Suppressor macrophage treated with lipopolysaccharide for 1 hour (primary cell): ENCODE data around the gene ZNF592.

Experiments used
- DNase-seq, 3 donors: peaks; one replicate each; pipeline ENCODE4 v3.0.0-alpha.2; 2020 to 2022

ZNF592 gene

DNA sequence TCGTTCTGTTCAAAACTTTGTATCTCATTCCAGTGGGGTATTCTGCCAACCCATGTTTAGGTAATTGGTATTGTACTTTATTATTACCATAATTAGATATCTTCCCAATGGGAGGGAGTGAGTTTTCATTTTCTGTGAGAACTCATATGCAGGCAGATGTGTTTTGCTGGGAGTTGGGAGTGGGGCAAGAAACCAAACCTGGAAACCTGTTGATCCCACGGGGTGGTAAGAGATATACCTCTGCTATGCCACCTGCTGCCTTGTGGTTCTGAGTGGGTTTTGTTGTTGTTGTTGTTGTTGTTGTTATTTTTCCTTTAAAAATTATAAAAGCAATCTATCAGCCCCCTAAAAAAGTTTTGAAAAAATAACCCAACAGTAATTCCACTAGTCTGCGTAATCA, 32.1 kb downstream of the ZNF592 start:
- DNase-seq, result no peak

DNA sequence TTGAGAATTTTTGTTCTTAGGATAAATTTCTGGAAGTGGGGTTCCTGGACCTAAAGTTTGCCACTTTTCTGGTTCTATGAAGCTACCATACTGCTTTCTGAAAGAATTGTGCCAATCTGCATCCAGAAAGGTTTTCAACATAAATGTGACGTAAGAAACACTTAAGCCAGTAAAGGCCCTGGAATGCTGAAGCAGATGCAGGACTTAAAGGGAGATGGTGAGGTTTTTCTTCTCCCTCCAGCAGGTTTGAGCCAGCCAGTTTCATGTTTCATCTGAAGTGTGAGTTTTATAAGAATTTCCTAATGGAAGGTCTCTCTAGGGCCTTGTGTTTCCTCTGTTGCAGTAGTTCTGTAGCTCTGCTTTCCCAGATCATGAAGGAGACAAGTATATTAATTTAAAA, 33.1 kb downstream of the ZNF592 start:
- DNase-seq, result no peak

DNA sequence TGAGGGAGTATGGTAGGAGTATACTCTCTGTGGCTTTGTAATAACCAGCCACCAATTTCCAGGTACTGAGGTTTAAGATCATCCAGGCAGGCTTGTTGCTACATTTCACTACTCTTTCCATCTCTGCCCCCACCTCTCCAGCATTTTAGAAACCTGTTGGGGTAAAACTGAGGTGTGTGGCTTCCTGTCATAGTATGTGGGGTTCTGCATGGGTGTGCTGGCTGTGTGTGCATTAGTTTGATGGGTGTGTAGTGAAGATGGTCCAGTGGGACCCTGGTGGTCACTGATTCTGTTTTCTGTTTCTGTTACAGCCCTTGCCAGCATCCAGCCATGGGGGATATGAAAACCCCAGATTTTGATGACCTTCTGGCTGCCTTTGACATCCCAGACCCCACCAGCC, 34.0 kb downstream of the ZNF592 start:
- no peak for DNase-seq

DNA sequence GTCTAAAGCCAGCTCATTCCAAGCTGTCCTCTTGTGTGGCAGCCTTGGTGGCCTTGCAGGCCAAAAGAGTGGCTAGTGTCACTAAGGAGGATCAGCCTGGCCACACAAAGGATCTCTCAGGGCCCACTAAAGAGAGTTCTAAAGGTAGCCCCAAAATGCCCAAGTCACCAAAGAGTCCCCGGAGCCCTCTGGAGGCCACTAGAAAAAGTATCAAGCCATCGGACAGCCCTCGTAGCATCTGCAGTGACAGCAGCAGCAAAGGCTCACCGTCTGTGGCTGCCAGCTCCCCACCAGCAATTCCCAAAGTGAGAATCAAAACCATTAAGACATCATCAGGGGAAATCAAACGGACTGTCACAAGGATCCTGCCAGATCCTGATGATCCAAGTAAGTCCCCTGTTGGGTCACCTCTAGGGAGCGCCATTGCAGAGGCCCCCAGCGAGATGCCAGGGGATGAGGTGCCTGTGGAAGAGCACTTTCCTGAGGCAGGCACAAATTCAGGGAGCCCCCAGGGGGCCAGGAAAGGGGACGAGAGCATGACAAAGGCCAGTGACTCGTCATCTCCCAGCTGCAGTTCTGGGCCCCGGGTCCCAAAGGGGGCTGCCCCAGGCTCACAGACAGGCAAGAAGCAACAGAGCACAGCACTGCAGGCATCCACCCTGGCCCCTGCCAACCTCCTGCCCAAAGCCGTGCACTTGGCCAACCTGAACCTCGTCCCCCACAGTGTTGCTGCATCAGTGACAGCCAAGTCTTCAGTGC, 35.3 kb downstream of the ZNF592 start:
- DNase-seq, result no peak

DNA sequence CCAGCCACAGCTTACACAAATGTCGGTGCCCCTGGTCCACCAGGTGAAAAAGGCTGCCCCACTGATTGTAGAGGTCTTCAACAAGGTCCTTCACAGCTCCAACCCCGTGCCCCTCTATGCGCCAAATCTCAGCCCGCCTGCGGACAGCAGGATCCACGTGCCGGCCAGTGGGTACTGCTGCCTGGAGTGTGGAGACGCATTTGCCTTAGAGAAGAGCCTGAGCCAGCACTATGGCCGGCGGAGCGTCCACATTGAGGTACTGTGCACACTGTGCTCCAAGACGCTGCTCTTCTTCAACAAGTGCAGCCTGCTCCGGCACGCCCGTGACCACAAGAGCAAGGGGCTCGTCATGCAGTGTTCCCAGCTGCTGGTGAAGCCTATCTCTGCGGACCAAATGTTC, 35.9 kb downstream of the ZNF592 start:
- DNase-seq, result no peak

DNA sequence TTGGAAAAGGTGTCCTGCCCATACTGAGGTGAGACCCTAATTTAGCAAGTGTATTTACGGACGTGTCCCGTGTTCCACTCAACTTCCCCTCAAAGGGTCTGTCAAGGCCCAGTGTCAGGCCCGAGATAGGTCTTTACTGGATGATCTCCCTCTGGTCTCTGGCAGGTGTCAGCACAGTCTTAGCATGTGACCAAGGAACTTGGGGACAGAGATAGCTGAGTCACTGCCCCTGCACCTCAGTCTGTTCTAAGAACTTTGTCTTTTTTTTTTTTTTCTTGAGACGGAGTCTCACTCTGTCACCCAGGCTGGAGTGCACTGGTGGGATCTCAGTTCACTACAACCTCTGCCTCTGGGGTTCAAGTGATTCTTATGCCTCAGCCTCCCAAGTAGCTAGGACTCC, 36.7 kb downstream of the ZNF592 start:
- DNase-seq, result no peak

DNA sequence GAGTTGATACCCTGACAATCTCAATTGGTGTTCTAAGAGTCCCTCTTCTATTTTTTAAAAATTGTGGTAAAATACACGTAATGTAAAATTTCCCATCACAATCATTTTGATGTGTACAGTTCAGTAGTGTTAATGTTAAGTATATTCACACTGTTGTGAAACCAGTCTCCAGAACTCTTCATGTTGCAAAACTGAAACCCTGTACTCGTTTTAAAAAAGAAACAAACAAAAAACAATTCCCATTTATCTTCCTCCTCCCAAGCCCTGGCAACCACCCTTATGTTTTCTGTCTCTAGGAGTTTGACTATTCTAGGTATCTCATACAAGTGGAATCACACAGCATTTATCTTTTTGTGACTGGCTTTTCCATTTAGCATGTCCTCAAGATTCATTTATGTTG, 40.1 kb downstream of the ZNF592 start:
- no peak for DNase-seq

DNA sequence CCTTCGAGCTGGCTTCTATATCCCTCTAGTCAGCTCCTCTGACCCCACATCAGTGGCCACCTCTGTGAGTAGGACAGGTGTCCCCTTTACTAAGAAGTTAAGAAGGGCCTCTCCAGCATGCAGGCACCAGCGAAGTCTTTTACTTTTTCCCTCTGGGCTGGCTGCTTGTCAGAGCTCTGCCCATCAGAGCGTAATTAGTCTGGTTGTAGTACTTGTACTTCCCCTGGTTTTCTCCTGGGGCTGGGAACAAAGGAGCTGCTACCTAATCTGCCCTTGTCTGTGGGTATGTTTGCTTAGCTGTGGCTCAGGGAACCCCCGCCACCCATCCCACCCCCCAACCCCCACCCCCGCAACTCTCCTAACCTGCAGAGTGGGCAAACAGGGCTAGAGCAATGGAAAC, 41.4 kb downstream of the ZNF592 start:
- no peak for DNase-seq

DNA sequence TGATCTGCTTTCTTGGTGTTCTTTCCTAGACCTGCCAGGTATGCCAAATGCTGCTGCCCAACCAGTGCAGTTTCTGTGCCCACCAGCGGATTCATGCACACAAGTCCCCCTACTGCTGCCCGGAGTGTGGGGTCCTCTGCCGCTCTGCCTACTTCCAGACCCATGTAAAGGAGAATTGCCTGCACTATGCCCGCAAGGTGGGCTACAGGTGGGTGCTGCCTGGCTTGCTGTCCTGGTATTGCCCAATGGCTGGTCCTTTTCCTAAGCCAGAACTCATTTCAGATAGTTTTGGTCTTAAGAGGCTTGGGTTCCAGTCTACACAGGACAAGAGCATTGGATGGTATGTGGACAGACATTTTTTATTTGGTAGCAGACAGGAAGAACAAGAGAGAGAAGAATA, 42.3 kb downstream of the ZNF592 start:
- no peak for DNase-seq

DNA sequence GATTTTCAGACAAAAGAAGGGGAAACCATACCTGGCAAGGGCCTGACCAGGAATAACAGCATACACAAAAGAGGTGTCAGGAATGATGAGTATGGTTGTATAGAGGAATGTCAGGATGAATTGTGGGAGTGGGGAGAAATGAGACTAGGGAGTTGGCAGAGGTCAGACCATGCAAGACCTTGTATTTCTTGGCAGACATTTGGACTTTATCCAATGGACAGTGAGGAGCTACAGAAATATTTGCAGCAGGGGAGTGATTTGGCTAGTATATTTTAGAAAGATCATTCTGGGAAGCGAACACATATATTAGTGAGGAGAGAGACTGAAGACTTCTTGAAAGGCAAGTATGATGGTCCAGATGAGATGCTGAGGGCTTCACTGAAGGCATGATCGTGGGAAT, 43.4 kb downstream of the ZNF592 start:
- no peak for DNase-seq

DNA sequence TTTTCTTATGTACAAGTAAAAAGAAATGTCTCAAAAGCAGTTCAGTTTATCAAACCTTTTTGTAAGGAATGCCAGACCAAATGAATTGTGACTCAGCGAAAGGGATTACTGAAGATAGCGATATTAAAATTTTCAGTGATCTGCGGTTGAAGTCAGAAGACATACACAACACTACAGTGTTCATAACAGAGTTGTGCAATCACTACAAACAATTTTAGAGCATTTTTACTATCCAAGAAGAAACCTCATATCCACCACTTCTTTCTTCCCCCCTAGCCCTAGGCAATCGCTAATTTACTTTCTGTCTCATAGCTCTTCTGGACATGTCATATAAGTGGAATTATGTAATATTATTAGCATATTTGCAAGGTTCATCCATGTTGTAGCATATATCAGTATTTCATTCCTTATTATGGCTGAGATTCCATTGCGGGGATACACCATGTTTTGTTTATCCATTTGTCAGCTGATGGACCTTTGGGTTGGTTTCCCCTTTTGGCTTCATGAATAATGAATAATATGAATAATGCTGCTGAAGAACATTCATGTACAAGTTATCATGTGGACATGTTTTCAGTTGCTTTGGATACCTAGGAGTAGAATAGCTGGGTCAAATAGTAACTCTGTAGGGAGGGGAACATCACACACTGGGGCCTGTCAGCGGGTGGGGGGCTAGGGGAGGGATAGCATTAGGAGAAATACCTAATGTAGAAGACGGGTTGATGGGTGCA, 45.2 kb downstream of the ZNF592 start:
- DNase-seq, result no peak

DNA sequence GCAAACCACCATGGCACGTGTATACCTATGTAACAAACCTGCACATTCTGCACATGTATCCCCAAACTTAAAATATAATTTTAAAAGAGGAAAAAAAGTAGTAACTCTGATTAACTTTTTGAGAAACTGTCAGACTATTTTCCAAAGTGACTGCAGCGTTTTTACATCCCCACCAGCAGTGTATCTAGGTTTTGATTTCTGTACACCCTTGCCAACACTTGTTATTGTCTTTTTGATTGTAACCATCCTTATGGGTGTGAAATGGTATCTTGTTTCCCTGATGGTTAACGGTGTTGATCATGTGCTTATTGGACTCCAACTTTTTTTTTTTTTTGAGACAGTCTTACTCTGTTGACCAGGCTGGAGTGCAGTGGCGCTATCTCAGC, 45.8 kb downstream of the ZNF592 start:
- DNase-seq, result no peak

DNA sequence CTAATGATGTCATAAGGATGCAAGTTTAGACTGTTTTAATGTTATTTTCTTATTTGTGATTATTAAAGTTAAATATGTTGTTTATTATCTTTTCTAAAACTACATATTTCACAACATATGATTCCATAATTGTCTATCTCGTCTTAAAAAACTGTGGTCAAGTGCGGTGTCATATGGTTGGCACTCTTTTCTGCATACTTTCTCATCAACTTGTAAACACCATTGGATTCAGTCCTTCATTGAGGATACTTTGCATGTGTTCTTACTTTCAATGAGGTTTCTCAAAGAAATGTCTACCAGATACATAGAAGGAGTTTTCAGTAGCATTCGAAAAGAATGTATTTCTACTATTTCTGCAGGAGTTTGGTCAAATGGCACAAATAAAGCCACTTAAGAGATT, 46.8 kb downstream of the ZNF592 start:
- DNase-seq, result no peak

DNA sequence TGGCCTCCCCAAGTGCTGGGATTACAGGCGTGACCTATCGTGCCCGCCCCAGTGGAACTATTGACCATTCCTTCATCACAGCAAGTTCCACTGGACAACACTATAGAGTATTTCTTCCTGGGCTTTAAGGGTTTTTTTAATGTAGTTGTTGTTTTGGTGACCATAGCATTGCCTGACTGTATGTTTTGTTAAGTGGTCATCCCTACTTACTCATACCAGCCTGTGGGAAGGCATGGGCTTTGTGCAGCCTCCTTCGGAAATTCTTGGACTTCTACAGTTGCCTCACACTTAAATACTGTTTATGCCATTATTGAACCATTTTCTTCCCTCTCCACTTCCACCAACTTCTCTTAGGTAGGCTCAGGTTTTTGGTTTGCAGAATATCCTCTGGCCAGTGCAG, 48.8 kb downstream of the ZNF592 start:
- no peak for DNase-seq

DNA sequence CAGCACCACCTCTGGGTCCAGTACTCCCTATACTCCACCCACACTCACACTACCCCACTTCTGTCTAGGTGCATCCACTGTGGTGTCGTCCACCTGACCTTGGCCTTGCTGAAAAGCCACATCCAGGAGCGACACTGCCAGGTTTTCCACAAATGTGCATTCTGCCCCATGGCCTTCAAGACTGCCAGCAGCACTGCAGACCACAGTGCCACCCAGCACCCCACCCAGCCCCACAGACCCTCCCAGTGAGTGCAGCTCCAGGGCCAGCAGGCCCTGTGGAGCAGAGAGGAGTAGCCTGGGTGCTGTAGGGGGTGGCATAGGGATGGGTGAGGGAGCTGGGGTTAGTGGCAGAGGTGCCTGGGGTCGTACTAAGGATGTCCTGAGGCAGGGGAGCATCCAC, 49.4 kb downstream of the ZNF592 start:
- no peak for DNase-seq

DNA sequence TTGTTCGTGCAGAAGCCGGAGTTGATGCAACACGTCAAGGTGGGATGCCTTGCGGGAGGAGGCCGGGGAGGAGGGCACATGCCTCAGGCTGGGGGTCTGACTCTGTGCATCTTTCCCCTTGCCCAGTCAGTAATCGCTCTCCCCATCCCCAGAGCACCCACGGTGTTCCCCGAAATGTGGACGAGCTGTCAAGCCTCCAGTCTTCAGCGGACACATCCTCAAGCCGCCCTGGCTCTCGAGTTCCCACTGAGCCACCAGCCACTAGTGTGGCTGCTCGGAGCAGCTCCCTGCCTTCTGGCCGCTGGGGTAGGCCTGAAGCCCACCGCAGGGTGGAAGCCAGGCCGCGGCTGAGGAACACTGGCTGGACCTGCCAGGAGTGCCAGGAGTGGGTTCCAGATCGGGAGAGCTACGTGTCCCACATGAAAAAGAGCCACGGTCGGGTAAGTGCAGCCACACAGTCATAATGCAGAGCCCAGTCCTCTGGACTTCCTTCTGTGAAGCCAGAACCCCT, 50.1 kb downstream of the ZNF592 start:
- DNase-seq, result no peak

DNA sequence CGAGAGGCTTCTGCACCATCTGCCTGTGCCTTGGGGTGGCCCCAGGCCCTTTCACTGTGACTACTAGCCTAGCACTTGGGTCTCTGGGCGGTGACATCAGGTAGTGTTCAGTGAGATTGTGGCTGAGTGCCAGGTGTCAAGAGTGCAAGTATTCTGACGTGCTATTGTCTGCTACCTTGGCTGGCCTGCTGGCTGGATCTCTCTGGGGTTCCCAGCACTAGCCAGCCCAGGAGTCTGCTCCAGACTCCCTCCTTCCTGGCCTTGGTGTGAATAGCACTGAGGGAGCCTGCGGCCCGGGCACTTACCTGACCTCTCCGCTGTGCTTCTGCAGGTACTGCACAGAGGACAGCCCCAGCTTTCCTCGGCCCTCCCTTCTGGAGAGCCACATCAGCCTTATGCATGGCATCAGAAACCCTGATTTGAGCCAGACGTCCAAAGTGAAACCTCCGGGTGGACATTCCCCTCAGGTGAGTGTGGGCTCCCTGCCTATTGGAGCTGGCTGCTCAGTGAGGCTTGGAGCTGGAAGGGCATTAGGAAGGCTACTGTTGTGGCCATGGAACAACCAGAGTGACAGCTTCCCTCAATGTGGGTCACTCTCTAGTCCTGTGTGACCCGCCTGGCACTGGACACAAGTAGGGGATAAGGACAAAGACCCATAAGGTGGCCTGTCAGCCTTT, 51.3 kb downstream of the ZNF592 start:
- no peak for DNase-seq

DNA sequence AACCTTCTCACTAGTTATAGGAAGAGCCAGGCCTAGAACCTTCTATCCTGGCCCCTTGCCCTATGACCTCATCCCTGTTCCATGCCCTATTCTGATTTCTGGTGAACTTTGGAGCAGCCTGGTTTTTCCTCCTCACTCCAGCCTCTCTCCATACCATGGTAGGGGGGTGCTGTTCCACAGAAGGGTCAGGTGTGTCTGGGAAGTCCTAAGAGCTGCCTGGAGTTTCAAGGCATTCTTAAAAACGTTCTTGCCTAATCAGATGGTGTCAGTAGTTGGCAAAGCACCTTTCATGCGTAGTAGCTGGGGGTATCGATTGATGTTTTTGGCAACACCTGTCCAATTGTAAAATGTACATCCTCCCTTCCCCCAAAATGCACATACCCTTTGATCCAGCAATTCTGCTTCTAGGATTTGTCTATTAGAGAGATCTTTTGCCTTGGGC, 52.0 kb downstream of the ZNF592 start:
- DNase-seq, result no peak

DNA sequence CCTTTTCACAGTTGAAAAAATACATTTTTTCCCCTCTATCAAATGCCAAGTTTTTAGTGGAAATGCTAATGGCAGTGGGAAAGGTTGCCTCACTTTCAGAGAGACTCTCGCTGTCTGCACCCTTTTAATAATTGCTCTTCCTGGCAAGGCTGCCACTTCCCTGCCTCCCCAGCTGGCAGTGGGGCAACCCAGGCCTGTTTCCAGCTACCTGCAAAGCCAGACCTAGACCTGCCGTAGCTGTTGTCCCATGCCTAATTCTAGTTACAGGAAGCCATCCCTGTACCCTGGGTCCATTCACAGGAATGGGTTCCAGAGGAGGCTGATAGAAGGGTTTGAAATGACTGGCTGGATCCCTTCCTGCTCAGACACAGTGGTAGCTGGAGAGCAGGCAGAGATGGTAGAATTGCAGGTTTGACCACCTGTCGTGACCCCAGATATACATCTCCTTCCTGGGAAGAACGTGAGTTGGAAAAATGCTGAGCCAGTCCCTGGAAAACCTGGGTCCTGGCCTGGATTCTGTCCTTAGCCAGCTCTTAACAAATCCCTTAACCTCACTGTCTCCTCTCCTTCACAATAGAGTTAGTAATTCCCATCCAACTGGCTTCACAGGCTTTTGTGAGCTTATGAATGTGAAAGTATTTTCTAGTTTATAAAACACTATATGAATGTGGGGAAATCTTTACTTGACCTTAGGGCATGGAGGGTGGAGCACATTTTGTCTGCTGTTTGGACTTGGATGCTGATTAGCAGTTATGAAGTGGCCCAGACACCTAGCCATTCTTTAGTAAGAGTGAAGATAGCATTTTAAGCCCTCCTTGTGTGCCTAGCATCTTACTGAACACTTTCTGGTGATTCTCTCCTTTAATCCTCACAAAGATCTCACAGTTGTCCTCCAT, 55.9 kb downstream of the ZNF592 start:
- DNase-seq, result no peak

DNA sequence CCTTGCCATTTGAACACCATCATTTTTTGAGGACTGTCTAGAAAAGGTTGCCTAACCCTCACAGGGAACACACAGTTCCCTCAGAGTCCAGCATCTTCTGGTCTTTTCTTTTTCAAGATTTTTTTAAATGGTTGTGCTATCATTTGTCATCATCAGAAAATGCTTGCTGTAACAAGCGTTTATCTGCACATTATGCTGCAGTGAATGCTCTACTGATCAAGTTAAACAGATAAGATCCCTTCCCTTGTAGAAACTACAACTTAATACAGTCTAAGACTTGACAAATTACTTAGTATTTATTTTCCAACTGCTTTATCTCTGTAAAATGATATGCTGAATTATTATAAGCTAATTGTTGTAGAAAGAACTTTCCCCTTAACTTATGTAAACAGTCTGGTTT, 56.8 kb downstream of the ZNF592 start:
- DNase-seq, result no peak

DNA sequence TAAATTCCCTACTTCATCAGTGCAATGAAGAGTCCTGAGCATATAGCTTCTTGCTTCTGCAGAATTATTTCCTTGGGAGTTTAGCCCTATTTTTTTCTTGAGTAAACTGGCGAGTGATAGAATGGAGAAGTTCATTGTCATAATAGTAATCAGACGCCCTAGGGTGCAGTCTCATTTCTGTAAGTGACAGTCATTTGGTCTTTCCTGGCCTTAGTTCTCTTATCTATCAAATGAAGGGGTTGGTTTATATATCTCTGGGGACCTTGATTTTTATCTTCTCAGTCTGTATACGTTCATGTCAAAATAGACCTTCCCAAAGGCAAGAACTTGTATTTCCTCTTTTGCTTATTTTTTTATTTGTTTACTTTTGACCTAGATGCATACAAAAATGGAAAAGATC, 58.8 kb downstream of the ZNF592 start:
- DNase-seq, result no peak

DNA sequence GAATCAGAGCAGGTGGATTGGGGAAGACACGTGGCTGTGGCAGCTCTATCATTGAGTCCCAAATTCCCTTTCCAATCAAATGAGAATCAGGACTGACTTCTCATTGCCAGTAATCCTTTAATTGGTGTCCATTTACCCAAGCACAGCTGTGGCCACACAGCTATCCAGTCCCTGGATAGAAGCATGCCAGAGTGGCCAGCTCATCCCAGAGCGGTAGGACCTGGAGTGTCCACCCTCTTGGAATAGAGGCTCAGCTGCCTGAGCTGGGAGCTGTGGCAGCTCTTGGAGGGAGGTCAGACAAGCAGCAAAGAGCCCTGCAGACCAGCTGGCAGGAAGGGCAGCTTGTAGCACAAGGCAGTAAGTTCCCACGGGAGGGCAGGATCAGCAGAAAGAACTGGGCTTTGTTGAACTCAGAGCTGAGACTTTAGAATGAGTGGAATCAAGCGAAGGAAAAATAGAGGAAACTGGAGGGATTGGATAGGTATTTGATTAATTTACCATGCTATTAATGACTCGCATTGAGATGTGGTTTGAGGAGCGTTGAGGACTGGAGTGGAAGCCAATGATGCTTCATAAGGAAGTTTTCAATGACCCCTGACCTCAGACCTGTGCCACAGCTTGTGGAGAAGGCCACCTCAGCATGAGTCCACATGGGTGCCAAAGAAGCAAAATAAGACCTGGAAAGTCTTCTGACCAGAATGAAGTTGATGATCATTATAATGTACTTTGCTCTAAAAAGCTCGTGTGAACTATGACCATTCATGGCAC, 61.9 kb downstream of the ZNF592 start:
- no peak for DNase-seq
